A549 (cell line): ENCODE measurements around the gene DRD3.

ENCODE experiments used
- CTCF ChIP-seq: fragments of >200 bp; sonication (Bioruptor Twin); formaldehyde crosslinking; IDR thresholded peaks from 3 replicates; pipeline ENCODE4 v1.5.1; 2016
- GATA3 ChIP-seq: IDR thresholded peaks from 2 replicates; pipeline ENCODE4 v1.6.1; 2012; ENCODE audit warnings: borderline replicate concordance
- ZNF302 ChIP-seq: fragments of 250-450 bp; sonication (Bioruptor Pico); IDR thresholded peaks from 2 replicates; pipeline ENCODE4 v1.9.0; 2021; ENCODE audit warnings: inconsistent platforms, mild to moderate bottlenecking, moderate library complexity

- TF ChIP-seq CTCF (no peak), ZNF302 (CRISPR knock-in tag) (no peak), GATA3 (no peak)
Observed at GRCh38 chr3:114178770-114179368, at the start of gene DRD3.
